WTC11 (cell line): ENCODE measurements around the gene DNAJC6.

ENCODE experiments used
- FOXJ3 ChIP-seq: sonication (generic); formaldehyde crosslinking; IDR thresholded peaks from 2 replicates; pipeline ENCODE4 v1.9.0; 2021; ENCODE audit warnings: missing genetic modification reagents, mild to moderate bottlenecking, borderline replicate concordance
- FOXK1 ChIP-seq: sonication (generic); formaldehyde crosslinking; IDR thresholded peaks from 2 replicates; pipeline ENCODE4 v1.8.0; 2022; ENCODE audit warnings: mild to moderate bottlenecking, moderate library complexity, missing genetic modification reagents
- NFE2L1 ChIP-seq: sonication (generic); formaldehyde crosslinking; IDR thresholded peaks from 2 replicates; pipeline ENCODE4 v1.8.1; 2023; ENCODE audit warnings: missing genetic modification reagents
- TF ChIP-seq, protein P1 (sequence below): sonication (generic); formaldehyde crosslinking; conservative IDR thresholded peaks from 2 replicates; pipeline ENCODE4 v1.8.1; 2023; ENCODE audit warnings: mild to moderate bottlenecking, low read depth, missing genetic modification reagents, moderate library complexity
- TF ChIP-seq, protein P2 (sequence below): fragments of 200-600 bp; IDR thresholded peaks from 2 replicates; pipeline ENCODE4 v1.8.0; 2022; ENCODE audit warnings: antibody characterized with exemption

DNA sequence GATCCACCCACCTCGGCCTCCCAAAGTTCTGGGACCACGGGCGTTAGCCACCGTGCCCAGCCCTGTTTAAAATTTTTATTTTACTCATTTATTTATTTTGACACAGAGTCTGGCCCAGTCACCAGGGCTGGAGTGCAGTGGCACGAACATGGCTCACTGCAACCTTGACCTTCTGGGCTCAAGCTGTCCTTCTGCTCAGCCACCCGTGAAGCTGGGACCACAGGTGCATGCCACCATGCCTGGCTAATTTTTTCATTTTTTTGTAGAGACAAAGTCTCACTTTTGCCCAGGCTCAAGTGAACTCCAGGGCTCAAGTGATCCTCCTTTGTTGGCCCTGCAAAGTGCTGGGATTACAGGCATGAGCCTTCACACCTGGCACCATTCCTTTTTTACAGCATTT is 27.5 kb upstream of the DNAJC6 start:
- TF ChIP-seq, protein P1, sequence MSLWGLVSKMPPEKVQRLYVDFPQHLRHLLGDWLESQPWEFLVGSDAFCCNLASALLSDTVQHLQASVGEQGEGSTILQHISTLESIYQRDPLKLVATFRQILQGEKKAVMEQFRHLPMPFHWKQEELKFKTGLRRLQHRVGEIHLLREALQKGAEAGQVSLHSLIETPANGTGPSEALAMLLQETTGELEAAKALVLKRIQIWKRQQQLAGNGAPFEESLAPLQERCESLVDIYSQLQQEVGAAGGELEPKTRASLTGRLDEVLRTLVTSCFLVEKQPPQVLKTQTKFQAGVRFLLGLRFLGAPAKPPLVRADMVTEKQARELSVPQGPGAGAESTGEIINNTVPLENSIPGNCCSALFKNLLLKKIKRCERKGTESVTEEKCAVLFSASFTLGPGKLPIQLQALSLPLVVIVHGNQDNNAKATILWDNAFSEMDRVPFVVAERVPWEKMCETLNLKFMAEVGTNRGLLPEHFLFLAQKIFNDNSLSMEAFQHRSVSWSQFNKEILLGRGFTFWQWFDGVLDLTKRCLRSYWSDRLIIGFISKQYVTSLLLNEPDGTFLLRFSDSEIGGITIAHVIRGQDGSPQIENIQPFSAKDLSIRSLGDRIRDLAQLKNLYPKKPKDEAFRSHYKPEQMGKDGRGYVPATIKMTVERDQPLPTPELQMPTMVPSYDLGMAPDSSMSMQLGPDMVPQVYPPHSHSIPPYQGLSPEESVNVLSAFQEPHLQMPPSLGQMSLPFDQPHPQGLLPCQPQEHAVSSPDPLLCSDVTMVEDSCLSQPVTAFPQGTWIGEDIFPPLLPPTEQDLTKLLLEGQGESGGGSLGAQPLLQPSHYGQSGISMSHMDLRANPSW (CRISPR knock-in tag) = no peak
- TF ChIP-seq FOXK1 (CRISPR knock-in tag) (no peak), FOXJ3 (CRISPR knock-in tag) (no peak), NFE2L1 (CRISPR knock-in tag) (no peak)
- TF ChIP-seq, protein P2, sequence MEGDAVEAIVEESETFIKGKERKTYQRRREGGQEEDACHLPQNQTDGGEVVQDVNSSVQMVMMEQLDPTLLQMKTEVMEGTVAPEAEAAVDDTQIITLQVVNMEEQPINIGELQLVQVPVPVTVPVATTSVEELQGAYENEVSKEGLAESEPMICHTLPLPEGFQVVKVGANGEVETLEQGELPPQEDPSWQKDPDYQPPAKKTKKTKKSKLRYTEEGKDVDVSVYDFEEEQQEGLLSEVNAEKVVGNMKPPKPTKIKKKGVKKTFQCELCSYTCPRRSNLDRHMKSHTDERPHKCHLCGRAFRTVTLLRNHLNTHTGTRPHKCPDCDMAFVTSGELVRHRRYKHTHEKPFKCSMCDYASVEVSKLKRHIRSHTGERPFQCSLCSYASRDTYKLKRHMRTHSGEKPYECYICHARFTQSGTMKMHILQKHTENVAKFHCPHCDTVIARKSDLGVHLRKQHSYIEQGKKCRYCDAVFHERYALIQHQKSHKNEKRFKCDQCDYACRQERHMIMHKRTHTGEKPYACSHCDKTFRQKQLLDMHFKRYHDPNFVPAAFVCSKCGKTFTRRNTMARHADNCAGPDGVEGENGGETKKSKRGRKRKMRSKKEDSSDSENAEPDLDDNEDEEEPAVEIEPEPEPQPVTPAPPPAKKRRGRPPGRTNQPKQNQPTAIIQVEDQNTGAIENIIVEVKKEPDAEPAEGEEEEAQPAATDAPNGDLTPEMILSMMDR = no peak
